Stimulated activated CD4-positive, alpha-beta T cell treated with anti-CD3 and anti-CD28 coated beads, Interleukin-2, amount 100 ng/mL, for 48 hours (primary cell): ENCODE data around the gene BASP1.
"Not testable (repeated sequence)": the region's sequence is repeated elsewhere in the genome, so short reads cannot be mapped to it uniquely, and the experiment has no call there.

ENCODE experiments used
- DNase-seq, 2 donors: peaks; one replicate each; pipeline ENCODE4 v3.0.0-alpha.2; 2020

The BASP1 gene

GRCh38 chr5:17224858-17225511 lies 7.6 kb downstream of the BASP1 start:
- no peak for DNase-seq

DNA sequence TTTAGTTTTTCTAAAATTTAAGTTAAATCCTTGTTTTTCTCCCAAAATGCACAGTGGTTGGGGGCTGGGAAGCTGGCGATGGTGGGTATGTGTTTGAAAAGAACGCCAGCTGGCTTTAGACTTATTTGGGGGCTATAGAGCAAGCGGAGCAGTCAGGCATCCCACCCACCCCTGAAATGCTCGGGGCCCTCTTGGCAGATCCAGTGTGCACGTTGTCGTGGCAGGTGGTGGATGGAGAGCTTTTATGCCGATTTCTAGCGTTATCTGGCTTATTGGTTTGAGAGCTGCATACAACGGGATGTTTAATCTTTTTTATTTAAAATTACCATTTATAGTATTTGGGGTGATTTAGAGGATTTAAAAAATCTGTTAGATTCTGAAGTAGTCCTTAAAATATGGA lies 8.1 kb downstream of the BASP1 start:
- DNase-seq = no peak

GRCh38 chr5:17227868-17228267 lies 10.4 kb downstream of the BASP1 start:
- no peak for DNase-seq

- no peak for DNase-seq
Measured at GRCh38 chr5:17228821-17229291, 11.4 kb downstream of the BASP1 start.

DNA sequence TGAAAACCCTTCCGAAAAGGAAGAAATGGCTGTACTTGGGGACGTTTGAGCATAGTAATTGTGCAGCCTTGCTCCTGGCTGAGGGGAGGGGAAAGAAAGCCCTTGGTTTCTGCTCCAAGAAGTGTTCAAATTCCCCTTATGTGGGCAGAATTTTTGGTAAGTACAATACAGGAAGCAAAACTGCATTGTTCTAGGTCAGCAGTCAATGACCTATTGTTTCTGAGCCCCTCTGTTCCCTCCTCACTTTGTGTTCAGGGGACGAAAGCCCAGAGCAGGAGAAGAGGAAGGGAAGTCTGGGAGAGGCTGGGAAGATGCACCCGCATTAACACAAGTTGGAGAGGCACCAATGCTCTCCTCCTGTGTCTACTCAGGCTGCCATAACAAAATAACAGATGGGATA lies 11.9 kb downstream of the BASP1 start:
- no peak for DNase-seq

GRCh38 chr5:17230191-17230590 lies 12.8 kb downstream of the BASP1 start:
- DNase-seq = no peak

DNA sequence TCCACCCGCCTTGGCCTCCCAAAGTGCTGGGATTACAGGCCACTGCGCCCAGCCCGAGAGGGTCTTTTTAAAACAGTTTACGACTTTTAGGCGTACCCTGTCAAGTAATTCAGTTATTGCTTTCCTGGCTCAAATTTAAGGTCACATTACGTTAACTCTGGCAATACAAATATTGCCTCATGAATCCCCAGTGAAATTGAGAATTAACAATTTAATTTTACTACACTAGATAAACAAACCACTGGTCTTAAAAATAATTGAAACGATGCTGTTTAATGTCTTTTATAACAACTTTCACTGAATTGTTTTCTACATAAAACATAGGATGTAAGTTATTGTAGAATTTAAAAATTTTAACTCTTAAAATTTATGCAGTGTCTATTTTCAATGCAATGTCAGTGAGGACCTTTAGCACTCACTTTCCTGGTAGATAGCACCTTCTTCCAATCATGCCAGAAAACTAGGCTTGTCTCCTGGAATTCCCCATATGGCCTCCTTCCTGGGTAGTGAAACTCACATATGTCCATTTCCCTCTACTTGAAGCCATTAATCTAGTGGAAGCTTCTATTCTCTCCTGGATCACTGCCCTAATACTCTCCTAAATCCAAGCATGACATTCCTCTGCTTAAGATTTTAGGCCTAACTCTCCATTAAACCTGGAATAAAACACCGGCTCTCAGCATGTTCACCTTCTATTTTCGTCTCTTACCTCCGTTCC lies 13.5 kb downstream of the BASP1 start:
- DNase-seq = no peak

DNA sequence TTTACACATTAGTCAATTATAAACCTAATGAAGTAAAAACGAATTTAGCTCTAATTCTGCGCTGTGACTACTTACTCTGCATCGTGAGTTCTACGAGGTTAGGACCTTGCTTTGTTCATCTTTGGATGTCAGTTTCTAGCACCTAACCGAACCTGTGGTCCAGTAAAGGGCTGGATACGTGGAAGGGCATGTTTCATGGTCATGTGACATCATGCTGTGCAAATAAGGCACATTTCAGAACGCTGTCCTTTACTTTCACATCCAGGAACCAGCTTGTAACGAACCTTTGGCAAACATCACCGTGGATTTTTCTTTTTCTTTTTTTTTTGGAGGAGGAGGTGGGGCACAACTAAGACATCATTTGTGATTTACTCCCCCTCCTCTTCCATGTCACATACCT lies 15.0 kb downstream of the BASP1 start:
- DNase-seq = no peak

GRCh38 chr5:17233488-17233887 lies 16.1 kb downstream of the BASP1 start:
- DNase-seq = no peak

GRCh38 chr5:17234374-17234773 lies 16.9 kb downstream of the BASP1 start:
- no peak for DNase-seq

GRCh38 chr5:17235731-17236330 lies 18.4 kb downstream of the BASP1 start:
- DNase-seq = no peak

DNA sequence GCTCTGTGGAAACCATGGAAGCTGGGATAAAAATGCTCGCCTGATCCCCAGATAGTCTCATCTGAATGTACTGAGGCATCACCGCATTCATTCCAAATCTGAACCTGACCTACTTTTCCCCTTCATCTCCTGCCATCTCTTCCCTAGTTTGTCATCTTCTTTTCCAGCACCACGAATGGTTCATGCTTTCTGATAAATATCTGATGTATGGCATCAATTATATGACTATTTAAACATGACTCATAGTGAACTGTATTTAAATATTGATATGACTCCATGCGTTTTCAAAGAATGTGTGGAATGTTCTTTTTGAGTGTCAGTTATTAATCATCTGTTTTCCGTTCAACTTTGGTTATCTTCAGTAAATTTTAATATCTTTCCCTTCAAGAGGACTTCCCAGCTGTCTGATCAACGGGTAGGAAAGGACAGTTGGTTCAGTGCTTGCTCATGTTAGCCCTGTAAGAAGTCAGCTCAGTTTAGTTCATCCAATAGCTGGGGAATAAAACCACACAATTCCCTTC lies 21.1 kb downstream of the BASP1 start:
- DNase-seq = no peak

DNA sequence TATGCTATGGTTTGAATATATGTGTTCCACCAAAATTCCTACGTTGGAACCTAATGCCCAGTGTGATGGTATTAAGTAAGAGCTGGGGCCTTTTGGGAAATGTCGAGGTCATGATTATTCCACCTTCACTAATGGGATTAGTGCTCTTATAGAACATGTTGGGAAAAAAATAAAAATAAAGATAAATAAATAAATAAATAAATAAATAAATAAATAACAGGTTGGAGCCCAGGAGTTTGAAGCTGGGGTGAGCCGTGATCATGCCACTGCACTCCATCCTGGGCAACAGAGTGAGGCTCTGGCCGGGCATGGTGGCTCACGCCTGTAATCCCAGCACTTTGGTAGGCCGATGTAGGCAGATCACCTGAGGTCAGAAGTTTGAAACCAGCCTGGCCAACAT lies 22.5 kb downstream of the BASP1 start:
- no peak for DNase-seq

DNA sequence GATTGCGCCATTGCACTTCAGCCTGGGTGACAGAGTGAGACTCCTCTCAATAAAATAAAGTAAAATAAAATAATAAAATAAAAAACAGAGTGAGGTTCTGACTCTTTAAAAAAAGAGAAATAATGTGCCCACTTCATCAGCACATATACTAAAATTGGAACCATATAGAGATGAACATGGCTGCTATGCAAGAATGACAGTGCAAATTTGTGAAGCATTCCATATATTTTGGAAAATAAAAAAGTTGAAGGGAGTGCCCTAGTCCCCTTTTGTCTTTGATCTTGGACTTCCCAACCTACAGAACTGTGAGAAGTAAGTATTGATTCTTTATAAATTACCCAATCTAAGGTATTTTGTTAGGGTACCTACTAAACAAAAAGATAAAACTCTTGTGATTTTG lies 23.1 kb downstream of the BASP1 start:
- no peak for DNase-seq

DNA sequence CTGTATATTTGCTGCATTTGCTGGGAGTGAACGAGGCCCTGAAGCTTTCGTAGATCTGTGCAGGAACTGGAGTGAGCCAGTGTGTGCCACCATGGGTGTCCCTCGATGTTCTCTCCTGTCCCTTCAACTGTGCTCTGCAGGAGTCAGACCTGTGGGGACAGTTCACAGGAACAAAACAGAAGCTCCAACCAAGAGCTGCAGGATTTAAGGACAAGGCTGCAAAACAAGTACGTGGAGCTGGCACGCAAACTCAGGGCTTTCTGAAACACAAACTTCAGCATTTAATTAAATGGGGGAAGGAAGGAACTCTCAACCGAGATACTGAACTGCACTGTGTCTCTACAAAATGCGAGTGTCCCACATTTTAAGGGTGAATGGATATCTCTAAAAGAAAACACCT lies 24.2 kb downstream of the BASP1 start:
- DNase-seq = no peak

- DNase-seq = no peak
Measured at GRCh38 chr5:17243287-17244063, 26.0 kb downstream of the BASP1 start.

GRCh38 chr5:17249029-17249634 lies 31.7 kb downstream of the BASP1 start:
- no peak for DNase-seq

- not testable (repeated sequence) for DNase-seq
Measured at GRCh38 chr5:17249841-17250240, 32.4 kb downstream of the BASP1 start.

DNA sequence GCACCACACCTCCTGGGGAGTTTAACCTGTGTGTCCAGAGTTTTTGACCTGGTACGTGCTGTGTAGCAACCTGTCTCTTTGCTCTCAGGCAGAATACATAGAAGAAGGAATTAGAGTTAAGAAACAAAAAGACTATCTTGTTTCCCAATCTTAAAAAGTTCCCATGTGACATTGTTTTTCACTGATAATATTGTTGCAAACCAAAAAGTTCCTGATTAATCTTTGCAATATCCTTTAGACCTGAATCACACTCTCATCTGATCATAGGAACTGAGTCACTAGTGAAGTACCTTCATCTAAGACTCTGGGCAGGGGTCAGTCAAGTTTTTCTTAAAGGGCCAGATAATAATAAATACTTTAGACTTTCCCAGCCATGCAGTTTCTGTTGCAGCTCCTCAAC lies 35.1 kb downstream of the BASP1 start:
- no peak for DNase-seq

DNA sequence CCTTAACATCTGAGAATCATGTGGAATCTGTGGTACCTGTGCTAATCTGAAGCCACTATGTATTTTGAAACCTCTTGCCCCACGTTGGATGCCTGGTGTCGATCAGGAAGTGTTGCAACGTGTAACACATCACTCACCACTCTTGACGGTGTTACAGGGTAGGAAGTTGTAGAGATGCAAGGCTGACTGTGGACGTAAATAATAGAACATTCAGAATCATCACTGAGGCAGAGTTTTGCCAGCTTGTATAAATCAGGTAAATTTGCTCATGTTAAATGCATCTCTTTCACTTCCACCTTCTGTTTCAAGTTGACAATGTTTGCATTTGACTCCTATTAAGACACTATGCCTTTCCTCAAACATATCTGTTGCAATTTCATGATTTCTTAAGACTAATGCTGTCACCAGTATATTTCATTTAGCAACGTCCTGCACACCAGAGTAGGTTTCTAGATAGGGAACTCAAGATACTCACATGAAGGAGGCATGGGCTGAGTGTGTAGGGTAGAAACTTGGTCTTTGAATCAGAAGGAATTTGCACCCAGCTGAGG lies 38.1 kb downstream of the BASP1 start:
- no peak for DNase-seq

GRCh38 chr5:17256171-17256570 lies 38.7 kb downstream of the BASP1 start:
- DNase-seq = no peak

- no peak for DNase-seq
Measured at GRCh38 chr5:17256839-17257238, 39.4 kb downstream of the BASP1 start.
